Stomach (tissue), 9 donors: ENCODE measurements around the gene IL1RL2. TPM values are rescaled to one million over a fixed set of nuclear protein-coding genes. Genes with fewer than 3 reads are reported as not detected.
A peak's percentile ranks its signal among the peaks of the same experiment; 100 is the strongest.

Experiments
- DNase-seq, 2 donors: peaks; one replicate each; pipeline versions ENCODE4 v3.0.0 to v3.0.0-alpha.2; 2013 to 2019
- H3K27ac ChIP-seq, 5 donors: fragments of 200-600 bp in 4 of 5; sonication (generic) in 4 of 5; one replicate each; pipeline ENCODE4 v1.5.1; 2013 to 2019; ENCODE audit warnings: mild to moderate bottlenecking in 1 of 5, moderate library complexity in 1 of 5
- H3K27me3 ChIP-seq, 3 donors: fragments of 200-600 bp; sonication (generic); one replicate each; pipeline ENCODE4 v1.5.1; 2017 to 2019; ENCODE audit warnings: mixed run types in 1 of 3
- H3K36me3 ChIP-seq, 4 donors: fragments of 200-600 bp; sonication (generic); 1 replicate in 3 of 4; 2 replicates in 1 of 4; pipeline ENCODE4 v1.5.1; 2016 to 2019
- H3K4me1 ChIP-seq, 4 donors: fragments of 200-600 bp; sonication (generic); one replicate each; pipeline ENCODE4 v1.5.1; 2016 to 2019
- H3K4me3 ChIP-seq, 4 donors: fragments of 200-600 bp; sonication (generic) in 3 of 4; one replicate each; pipeline ENCODE4 v1.5.1; 2016 to 2019; ENCODE audit warnings: mild to moderate bottlenecking in 1 of 4
- H3K9me3 ChIP-seq, 4 donors: fragments of 200-600 bp; sonication (generic); one replicate each; pipeline ENCODE4 v1.5.1; 2016 to 2019
- CTCF ChIP-seq, 7 experiments: fragments of 450-650 bp in 4 of 7; fragments of 200-600 bp in 3 of 7; sonication (generic) in 3 of 7; IDR thresholded peaks; one replicate each; pipeline ENCODE4 v1.5.1; 2016 to 2019; ENCODE audit warnings: antibody characterized with exemption in 7 of 7, control low read depth in 2 of 7, mild to moderate bottlenecking in 1 of 7
- EP300 ChIP-seq: sonication (generic); formaldehyde crosslinking; IDR thresholded peaks from one replicate; pipeline ENCODE4 v1.6.1; 2017; ENCODE audit warnings: antibody characterized with exemption
- POLR2A ChIP-seq, 4 donors: fragments of 450-650 bp; IDR thresholded peaks; one replicate each; pipeline ENCODE4 v1.6.1; 2016; ENCODE audit warnings: antibody characterized with exemption in 4 of 4, control low read depth in 2 of 4, mild to moderate bottlenecking in 1 of 4, moderate library complexity in 1 of 4
- POLR2AphosphoS5 ChIP-seq, 3 donors: sonication (generic); formaldehyde crosslinking; IDR thresholded peaks; one replicate each; pipeline ENCODE4 v1.6.1; 2016; ENCODE audit warnings: antibody characterized with exemption in 3 of 3
- WGBS, 5 donors: extraction: QIAGEN DNeasy Blood & Tissue Kit in 3 of 5; methylation state at CpG; one replicate each; pipeline versions ENCODE4 v1.1.5 to v1.1.7; 2013 to 2018; 5-methylcytosine and 5-hydroxymethylcytosine counted together
- intact Hi-C: fragments of 100-400 bp; cut with DNase I; formaldehyde crosslinking; loops from one replicate; pipeline ENCODE4 v1.15.1; 2023; ENCODE audit warnings: low total_unique reads
- polyA plus RNA-seq, 3 donors: library from polyadenylated mRNA; stranded (reverse); fragments of 200-250 nt; gene quantifications; one replicate each; pipeline ENCODE4 v1.2.3, GENCODE V29; 2013
- total RNA-seq, 5 donors: library from RNA; depleted of rRNA; stranded (reverse); fragments of >200 nt; gene quantifications; one replicate each; pipeline versions ENCODE4 v1.1.0 to v1.2.3, GENCODE V29; 2014 to 2016
- donor health status: healthy with polysubstance abuse.
- donor health status: Bipolar disorder and iron deficiency.
- donor health status: healthy.

Gene IL1RL2
- total and polyA plus RNA-seq, 8 donors = 0.61 to 4.3 (median 2.4) TPM; not detected in 2

- Histone ChIP-seq H3K4me1 (no peaks in the 10 kb centered on the region), H3K27ac (peak overlapping the region in 2 of 5 donors; percentile 34 to 60), H3K36me3 (no peaks in the 10 kb centered on the region), H3K9me3 (no peaks in the 10 kb centered on the region), H3K4me3 (no peak overlapping the region), H3K27me3 (no peaks in the 10 kb centered on the region)
- DNase-seq = no peak
- WGBS, 5 donors = 67 to 75% (median 69%) methylated on average over 6 of the region's 6 CpGs
- no peak for TF ChIP-seq CTCF (IDR thresholded peaks at IDR 0.05)
- TF ChIP-seq POLR2AphosphoS5 (IDR thresholded peaks at IDR 0.05) = no peak
- TF ChIP-seq POLR2A (IDR thresholded peaks at IDR 0.05) = no peak
- TF ChIP-seq EP300 = no peak
- intact Hi-C loops = no loop called here
Observed at GRCh38 chr2:102262216-102263129, 75.7 kb downstream of the IL1RL2 start.

GRCh38 chr2:102264952-102265351 is 78.1 kb downstream of the IL1RL2 start:
- no peak for TF ChIP-seq CTCF (IDR thresholded peaks at IDR 0.05)
- TF ChIP-seq POLR2A (IDR thresholded peaks at IDR 0.05) = no peak
- TF ChIP-seq EP300 = no peak
- TF ChIP-seq POLR2AphosphoS5 (IDR thresholded peaks at IDR 0.05) = no peak
- Histone ChIP-seq H3K4me1 (no peaks in the 10 kb centered on the region), H3K27ac (no peak overlapping the region), H3K36me3 (no peaks in the 10 kb centered on the region), H3K4me3 (no peak overlapping the region), H3K27me3 (no peaks in the 10 kb centered on the region), H3K9me3 (no peaks in the 10 kb centered on the region)
- intact Hi-C loops = no loop called here
- DNase-seq = no peak
- 68 to 80% (median 78%) methylated on average over 2 of the region's 2 CpGs for WGBS, 5 donors

GRCh38 chr2:102266204-102266603 is 79.4 kb downstream of the IL1RL2 start:
- H3K27me3 ChIP-seq = no peaks in the 10 kb centered on the region
- 80 to 93% (median 90%) methylated on average over 1 of the region's 1 CpG for WGBS, 5 donors
- no peak overlapping the region for H3K27ac ChIP-seq
- H3K4me3 ChIP-seq = no peak overlapping the region
- intact Hi-C loops = no loop called here
- H3K4me1 ChIP-seq = no peaks in the 10 kb centered on the region
- TF ChIP-seq POLR2A (IDR thresholded peaks at IDR 0.05) (no peak), POLR2AphosphoS5 (IDR thresholded peaks at IDR 0.05) (no peak), EP300 (no peak), CTCF (IDR thresholded peaks at IDR 0.05) (no peak)
- no peaks in the 10 kb centered on the region for H3K9me3 ChIP-seq
- no peak for DNase-seq
- H3K36me3 ChIP-seq = no peaks in the 10 kb centered on the region

- no peak for DNase-seq
- H3K4me1 ChIP-seq = no peaks in the 10 kb centered on the region
- 75 to 88% (median 80%) methylated on average over 6 of the region's 6 CpGs for WGBS, 5 donors
- intact Hi-C loops = no loop called here
- no peaks in the 10 kb centered on the region for H3K9me3 ChIP-seq
- TF ChIP-seq POLR2AphosphoS5 (IDR thresholded peaks at IDR 0.05) (no peak), EP300 (no peak), CTCF (IDR thresholded peaks at IDR 0.05) (no peak), POLR2A (IDR thresholded peaks at IDR 0.05) (no peak)
- no peak overlapping the region for H3K27ac ChIP-seq
- no peaks in the 10 kb centered on the region for H3K36me3 ChIP-seq
- no peak overlapping the region for H3K4me3 ChIP-seq
- no peaks in the 10 kb centered on the region for H3K27me3 ChIP-seq
Observed at GRCh38 chr2:102267774-102268173, 81.0 kb downstream of the IL1RL2 start.
